Epithelial cell of esophagus (primary cell): ENCODE results near the gene ADAMTS12.

ENCODE experiments used
- DNase-seq: peaks from one replicate; pipeline ENCODE4 v3.0.0; 2010; ENCODE audit warnings: low read depth
- H3K4me3 ChIP-seq: 2 replicates; pipeline ENCODE4 v1.5.1; 2011; ENCODE audit warnings: mild to moderate bottlenecking, low read length, control low read depth
- TF ChIP-seq, protein P1 (sequence below): IDR thresholded peaks from 2 replicates; pipeline ENCODE4 v1.5.1; 2011; ENCODE audit warnings: low read depth, mild to moderate bottlenecking, low read length, control low read depth, inconsistent platforms; ENCODE audit not compliant: insufficient read depth; ENCODE audit errors: missing control alignments

ADAMTS12 gene

DNA sequence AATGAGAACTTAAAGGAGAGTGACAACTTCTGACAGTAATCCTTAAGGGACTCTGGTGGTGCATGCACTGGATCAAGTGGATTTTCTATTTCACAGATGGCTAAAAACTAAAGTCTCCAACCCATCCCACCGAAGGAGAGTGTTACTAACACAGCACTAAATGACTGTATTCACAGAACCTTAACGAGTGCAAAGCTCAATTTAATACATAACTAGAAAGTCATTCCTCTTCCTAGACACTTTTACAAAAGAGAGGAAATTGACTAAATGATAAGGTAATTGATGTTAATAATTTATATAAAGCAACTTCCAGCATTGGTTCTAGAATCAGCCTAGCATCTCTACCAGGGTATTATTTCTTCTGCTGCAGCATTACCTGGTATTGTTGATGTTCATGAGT is 189.8 kb downstream of the ADAMTS12 start:
- no peak for DNase-seq
- H3K4me3 ChIP-seq = no peak overlapping the region

DNA sequence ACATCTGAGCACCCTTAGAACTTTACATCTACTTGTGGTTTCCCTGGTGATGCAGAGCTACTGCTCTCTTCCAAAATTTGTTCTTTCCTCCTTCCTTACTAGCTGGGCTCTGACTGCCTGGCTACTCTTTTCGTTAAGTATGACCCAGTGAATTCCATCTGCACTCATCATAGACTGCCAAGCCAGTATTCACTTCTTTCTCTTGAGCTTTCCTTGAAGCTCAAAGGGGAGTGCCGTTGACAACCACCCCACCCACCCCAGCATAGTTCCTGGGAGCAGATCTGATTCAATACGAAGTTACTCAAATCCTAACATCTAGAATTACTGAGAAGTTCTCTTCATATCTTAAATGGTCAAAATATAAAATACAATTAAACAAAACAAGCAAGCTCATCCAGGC is 190.5 kb downstream of the ADAMTS12 start:
- TF ChIP-seq, protein P1, sequence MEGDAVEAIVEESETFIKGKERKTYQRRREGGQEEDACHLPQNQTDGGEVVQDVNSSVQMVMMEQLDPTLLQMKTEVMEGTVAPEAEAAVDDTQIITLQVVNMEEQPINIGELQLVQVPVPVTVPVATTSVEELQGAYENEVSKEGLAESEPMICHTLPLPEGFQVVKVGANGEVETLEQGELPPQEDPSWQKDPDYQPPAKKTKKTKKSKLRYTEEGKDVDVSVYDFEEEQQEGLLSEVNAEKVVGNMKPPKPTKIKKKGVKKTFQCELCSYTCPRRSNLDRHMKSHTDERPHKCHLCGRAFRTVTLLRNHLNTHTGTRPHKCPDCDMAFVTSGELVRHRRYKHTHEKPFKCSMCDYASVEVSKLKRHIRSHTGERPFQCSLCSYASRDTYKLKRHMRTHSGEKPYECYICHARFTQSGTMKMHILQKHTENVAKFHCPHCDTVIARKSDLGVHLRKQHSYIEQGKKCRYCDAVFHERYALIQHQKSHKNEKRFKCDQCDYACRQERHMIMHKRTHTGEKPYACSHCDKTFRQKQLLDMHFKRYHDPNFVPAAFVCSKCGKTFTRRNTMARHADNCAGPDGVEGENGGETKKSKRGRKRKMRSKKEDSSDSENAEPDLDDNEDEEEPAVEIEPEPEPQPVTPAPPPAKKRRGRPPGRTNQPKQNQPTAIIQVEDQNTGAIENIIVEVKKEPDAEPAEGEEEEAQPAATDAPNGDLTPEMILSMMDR = no peak
- no peak for DNase-seq
- no peak overlapping the region for H3K4me3 ChIP-seq

More for the DNA sequence above, 189.8 kb downstream of the ADAMTS12 start:
- TF ChIP-seq, protein P1 = no peak

DNA sequence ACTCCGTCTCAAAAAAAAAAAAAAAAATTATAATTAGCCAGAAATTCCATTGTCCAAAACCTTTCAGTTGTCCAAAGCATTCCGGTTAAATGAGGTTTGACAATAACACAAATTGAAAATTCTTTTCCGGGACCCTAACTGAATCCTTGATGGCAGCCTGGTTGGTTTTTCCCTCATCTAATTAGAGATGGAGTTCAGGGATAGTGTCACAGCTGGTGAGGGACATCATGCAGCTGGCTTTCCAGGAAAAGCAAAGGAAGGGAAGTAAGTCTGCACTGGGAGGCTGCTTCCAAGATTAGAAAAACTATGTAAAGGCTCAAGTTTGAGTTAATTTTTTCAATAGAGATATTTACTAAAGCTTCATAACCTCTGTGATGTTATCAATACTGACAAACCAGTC is 195.4 kb downstream of the ADAMTS12 start:
- TF ChIP-seq, protein P1 = no peak
- no peak for DNase-seq
- no peak overlapping the region for H3K4me3 ChIP-seq

DNA sequence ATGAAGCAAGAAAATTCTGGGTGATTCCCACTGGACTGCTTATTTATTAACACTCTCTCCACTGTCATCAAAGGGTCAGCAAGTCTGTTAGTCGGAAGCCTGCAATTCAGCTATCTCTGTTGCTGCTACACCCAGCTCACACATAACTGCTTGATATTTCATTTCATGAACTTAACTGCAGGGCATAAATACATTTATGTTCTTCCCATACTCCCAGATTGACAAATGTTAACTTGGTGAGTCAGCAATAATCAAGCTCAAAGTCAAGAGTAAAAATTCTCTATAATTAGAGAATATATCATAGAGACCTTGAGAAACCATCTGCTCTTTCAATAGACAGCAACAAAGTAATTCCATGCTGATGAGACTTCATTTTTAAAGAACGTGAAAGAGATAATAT is 198.8 kb downstream of the ADAMTS12 start:
- TF ChIP-seq, protein P1 = no peak
- DNase-seq = no peak
- no peak overlapping the region for H3K4me3 ChIP-seq

DNA sequence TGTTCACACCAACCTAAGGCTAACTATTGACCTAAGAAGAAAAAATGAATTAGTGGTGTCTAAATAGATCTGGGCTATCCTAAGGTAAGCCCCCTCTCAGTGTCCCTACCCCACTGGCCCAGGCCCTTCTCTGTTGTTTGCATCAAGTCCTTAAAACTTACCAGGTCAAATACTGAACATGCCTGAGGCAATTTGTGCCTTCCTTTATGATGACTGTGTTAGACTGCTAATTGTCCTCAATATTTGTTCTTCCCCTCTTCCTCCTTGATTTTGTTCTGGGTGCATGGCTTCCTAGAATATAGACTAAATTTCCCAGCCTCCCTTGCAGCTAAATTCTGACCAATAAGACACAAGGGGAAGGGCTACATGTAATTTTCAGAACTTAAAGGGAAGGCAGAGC is 199.9 kb downstream of the ADAMTS12 start:
- DNase-seq = no peak
- H3K4me3 ChIP-seq = no peak overlapping the region
- TF ChIP-seq, protein P1 = no peak

DNA sequence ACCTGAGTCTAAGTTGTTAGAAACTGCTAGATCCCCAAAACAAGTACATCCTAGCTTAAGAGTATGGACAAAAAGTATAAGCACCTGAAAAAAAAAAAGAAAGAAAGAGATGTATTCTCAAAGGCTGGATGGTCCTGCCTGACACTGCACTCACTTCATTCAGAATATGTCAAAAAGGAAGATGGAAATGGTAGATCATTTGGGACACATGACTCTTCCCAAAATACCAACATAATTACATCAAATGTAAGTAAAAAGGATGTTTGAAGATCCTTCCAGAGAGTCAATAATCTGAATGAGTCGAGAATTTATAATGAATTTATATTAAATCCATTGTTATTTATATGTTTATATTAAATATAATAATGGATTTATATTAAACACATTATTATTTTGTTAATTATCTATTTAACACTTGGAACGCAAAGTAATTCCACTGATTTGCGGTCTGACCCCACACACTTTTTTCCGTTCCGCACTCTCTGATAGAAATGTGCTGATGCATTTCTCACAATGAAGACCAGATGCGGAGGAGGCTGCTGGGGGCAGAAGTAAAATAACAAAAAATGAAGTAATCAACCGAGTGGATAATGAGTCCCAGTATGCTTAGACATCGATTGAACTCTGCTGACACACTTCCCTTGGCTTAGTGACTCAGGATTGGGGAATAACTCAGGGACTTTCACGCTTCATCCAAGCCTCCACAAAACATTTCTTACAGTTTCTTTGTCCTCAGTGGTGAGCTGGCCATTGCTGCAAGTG is 201.2 kb downstream of the ADAMTS12 start:
- TF ChIP-seq, protein P1 = no peak
- DNase-seq = no peak
- H3K4me3 ChIP-seq = no peak overlapping the region

DNA sequence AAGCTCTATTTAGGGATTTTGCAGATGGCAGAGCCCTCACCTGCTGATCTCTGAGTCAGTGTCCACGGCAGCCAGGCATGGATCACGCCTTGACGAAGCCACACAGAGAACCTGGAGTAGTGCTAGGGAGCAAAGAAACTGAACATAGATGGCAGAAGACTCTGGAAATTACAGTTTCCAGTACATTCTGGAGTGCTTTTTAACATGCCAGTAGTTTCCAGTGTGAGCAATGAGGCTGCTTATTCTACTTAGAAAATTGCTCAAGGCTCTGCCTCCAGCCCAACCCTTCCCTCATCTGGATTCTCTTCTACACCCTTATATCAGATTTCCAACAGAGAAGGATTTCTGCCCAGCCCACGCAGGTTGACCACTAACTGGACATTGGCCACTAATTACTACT is 203.3 kb downstream of the ADAMTS12 start:
- TF ChIP-seq, protein P1 = no peak
- H3K4me3 ChIP-seq = no peak overlapping the region

More for the DNA sequence above, 203.3 kb downstream of the ADAMTS12 start:
- no peak for DNase-seq
